Amniotic epithelial cell (primary cell): ENCODE measurements around the gene BSND.
A peak's percentile ranks its signal among the peaks of the same experiment; 100 is the strongest.

ENCODE experiments used
- DNase-seq: peaks from one replicate; pipeline ENCODE4 v3.0.0-alpha.2; 2010; ENCODE audit warnings: low read depth

BSND gene

DNA sequence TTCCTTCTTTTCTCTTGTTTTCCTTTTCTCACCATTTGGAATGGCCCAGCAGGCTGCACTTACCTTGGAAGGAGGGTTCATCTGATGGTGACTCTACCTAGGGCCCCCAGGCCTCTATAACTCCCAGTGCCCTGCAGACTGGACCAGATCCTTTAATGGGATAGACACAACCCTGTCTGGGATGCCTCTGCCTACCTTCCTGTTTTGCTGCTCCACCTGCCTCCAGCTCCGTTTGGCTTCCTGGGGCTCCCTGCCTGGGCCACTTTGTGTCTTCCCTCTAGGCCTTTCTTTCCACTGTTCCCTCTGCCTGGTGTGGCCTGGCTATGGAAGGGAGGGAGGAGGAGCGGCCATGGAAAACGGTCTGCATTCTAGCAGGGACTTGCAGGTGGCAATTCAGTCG, 48.1 kb downstream of the BSND start:
- no peak for DNase-seq

DNA sequence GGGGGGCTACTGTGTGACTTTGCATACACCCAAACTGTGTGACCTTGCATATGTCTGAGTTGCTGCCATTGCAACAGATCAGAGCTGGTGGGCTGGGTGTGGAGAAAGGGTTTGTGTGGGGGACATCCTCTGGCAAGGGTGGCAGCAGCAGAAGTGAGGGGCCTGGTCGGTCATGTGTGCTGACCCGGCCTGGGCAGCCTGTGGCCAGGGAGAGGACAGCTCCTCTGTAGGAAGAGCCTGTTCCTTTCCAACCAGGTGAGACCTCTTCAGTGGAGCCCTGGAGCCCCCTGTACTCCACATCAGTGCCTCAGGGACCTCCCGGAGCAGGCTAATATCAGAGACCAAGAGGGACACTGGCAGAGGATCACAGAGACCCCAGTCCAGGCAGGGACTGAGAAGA, 48.9 kb downstream of the BSND start:
- no peak for DNase-seq

DNA sequence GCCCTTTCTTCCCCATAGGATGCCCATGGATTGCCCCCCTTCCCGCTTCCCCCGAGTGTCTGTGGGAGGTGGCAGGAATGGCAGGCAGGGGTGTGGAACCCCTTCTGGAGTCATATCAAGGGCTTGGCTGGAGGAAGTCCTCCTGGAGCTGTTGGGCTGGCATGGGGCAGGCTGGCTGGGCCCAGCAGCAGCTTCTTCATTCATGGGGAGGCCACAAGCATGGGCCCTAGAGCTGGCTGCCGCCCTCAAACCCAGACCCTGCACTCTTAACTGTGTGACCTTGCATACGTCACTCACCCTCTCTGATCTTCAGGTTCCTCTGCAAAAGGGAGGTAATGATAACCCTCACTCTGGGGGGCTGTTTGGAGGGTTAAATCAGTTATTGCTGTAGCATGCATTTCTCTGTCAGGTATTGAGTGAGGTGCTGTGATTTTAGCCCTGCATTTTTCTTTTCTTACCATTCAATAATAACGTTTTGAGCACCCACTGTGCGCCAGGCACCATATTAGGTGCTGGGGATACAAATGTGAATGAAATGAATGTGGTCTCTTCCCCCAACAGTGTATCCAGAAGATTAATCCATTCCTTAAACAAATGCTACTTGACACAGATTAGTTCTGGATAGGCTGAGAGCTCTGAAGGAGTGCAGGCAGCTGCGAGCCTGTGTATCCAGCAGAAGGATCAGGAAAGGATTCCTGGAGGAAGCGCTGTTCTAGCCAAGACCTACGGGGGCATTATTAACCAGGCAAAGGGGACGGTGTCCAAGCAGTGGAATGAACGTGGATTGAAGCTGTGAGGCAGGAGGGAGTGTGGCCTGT, 49.9 kb downstream of the BSND start:
- DNase-seq, result no peak

DNA sequence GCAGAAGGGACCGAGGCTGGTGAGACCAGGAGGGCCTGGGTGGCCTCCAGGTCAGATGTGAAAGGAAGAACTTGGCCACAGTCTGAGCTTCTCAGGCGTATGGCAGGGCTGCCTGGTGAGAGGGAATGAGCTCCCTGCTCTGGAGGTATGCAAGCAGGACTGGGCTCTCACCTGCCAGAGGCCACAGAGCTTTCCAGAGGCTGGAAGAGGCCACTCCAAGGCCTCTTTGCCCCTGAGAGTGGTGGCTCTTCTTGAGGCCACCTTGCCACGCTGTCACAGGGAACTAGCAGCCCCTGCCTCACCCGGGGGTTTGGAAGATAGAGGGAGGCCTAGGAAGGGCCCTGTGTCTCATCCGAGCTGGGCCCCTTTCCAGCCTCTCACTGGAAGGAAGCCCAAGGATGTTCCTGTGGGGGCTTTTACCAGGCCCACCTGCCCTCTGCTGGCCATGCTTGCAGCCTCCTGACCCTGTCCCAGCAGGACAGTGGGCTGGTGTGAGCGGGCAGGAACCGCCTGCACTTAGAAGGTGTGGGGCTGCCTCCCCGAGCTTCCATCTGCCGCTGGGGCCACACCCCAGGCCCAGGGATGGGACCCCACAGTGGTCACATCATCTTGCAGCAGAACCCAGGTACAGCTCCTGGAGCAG, 50.7 kb downstream of the BSND start:
- no peak for DNase-seq

DNA sequence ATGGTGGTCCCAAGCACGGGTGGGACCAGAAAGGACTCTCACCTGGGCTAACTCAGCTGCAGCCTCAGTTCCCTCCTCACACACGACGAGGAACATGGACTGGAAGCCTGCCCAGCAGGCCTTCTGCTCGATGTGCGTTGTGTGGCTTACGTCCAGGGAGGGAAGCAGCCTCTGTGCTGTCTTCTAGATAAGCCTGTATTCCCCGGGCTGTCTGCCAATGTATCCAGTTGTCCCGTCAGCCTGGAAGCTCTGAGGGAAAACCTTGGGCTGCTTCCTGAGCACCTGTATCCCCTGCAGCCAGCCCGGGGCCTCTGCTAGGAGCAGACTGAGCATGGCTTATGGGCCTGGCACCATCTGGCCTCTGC, 51.2 kb downstream of the BSND start:
- peak; percentile 91 for DNase-seq

DNA sequence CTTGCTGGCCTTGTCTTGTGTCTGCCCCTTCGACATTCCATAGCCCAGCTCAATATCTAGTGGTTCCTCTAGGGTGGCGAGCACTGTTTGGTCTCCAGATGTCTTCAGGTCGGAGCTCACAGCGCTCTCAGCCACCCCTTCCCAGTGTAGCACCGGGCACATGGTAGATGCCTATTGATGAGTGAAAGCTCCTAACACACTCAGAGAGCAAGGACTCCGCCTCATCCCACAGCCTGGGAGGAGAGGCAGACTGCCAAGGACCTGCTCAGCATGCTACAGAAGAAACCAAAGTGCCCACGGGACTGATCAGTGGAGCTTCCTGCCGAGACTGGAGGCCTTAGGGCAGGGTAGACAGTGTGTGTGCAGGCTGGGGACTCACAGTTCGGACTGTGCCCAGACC, 51.5 kb downstream of the BSND start:
- peak; percentile 68 for DNase-seq

DNA sequence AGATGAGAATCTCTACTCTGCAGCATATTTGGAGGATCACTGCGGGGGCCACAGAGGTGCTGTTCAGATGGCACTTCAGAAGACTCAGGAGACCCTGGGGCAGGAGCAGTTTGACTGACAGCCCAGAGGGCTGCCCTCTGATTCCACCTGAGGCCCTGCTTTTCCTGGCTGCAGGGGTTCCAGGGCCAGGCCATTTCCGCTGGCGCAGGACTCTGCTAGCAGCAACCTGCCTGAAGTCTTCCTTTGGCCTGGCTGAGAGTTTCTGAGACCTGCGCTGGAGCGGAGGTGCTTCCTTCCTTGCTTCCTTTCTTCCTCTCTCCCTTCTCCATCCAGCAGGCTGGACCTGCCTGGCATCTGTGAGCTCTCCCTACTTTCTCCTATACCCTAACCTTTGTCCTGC, 52.4 kb downstream of the BSND start:
- DNase-seq, result no peak

DNA sequence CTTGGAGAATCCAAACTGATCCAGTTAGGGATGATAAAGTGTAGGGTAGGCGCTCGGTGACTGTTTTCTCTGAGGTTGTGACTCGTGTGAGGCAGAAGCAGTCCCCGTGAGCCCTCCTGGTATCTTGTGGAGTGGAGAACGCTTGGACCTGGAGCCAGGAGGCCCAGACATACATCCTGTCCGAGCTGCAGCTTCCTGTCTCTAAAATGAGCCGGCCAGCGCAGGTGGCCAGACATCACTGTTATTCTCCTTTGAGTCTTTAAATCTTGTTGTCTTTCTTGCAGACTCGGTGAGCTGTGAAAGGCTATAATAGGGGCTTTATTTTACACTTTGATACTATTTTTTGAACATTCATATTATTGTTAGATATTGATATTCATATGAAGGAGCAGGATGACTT, 52.9 kb downstream of the BSND start:
- DNase-seq, result no peak

DNA sequence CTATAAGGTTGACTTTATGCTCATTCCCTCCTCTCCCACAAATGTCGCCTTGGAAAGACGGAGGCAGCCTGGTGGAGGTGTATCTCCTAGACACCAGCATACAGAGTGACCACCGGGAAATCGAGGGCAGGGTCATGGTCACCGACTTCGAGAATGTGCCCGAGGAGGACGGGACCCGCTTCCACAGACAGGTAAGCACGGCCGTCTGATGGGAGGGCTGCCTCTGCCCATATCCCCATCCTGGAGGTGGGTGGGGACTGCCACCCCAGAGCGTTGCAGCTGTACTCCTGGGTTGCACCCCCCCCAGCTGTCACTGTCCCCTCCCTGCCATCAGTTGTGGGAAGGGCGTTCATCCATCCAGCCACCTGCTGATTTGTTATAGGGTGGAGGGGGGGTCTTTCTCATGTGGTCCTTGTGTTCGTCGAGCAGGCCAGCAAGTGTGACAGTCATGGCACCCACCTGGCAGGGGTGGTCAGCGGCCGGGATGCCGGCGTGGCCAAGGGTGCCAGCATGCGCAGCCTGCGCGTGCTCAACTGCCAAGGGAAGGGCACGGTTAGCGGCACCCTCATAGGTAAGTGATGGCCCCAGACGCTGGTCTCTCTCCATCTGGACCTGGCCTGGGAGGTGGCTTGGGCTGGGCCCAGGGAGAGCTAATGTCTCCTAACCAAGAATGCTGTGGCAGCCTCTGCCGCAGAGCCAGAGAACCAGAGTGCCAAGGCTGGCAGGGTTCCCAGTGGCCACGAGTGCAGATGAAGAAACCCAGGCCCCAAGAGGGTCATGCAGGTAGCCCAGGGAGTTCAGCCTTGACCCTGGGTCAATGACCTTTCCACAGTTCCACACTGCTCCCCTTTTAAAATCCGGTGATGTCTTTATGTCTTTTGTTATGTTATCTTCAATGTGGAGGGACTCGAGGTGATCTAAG, 53.7 kb downstream of the BSND start:
- no peak for DNase-seq

DNA sequence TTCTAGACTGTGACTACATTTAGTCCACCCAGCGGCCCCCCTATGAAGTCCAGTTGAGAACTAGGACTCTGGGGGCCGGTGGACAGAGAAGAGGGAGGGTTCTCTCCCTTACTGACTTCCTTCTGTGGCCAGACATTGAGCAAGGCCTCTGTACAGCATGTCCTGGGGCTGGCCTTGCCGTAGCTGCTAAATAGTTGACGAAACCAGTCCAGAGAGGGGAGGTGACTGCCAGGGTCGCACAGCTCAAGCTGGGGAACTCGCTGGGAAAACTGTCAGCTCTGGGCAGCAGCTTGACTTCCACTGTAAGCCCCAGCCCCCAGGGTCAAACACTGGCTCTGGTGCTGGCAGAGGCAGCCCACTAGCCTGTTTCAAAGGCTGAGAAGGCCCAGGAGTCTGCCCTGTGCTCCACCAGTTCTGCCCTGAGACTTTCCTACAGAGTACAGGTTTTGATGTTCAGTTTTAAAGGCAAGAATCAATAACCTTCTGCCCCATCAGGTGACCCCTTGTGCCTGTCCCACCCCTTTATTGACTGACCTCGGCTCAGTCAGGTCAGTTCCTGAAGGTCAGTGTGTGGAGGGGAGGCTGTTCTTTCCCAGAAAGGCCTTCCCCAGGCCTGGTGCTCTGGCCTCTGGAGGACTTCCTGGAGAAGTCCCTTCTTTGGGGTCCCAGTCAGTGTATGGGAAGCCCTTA, 54.7 kb downstream of the BSND start:
- peak; percentile 81 for DNase-seq

DNA sequence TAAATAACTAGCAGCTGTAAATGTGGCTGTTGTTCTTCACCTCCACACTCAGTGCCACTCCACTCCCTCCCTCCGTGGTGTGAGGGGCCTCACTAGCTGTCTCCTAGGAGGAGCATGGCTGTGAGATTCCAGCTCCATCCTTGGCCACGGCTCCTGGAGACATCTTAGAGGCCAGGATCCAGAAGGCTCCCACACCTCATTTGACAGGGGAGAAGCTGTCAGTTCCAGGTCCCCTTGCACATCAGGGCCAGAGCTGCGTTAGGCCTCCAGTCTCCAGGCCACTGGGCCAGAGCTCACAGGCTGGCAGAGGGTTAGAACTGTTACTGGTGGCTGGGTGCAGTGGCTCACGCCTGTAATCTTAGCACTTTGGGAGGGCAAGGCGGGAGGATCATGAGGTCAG, 55.7 kb downstream of the BSND start:
- DNase-seq, result no peak

DNA sequence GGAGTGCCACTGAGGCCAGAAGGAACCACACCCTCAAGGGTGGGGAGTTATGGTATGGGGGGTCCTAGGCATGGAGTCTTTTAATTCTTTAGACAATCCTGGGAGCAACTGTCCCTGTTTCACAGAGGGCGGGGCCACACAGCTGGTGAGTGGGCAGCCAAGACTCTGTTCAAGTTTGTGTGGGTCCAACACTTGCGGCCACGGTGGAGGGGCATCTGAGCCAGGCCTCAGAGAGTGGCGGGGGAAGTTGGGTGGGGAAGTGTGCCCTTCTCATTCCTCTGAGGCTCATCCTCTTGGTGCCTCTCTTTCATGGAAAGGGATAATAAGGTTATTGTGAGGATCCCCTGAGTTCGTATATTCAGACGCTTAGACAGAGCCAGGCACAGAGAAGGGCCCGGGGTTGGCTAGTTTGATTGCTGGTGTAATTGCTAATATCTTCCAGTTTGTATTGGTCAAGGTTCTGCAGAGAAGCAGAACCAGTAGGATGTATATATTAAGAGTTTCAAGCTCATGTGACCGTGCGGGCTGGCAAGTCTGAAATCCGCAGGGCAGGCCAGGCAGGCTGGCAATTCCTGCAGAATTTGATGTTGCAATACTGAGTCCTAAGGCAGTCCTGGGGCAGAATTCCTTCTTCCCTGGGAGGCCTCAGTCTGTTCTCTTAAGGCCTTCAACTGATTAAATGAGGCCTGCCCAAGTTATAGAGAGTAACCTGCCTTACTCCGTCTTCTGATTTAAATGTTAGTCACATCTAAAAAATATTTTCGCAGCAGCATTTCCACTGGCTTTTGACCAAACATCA, 56.5 kb downstream of the BSND start:
- DNase-seq, result peak; percentile 76

DNA sequence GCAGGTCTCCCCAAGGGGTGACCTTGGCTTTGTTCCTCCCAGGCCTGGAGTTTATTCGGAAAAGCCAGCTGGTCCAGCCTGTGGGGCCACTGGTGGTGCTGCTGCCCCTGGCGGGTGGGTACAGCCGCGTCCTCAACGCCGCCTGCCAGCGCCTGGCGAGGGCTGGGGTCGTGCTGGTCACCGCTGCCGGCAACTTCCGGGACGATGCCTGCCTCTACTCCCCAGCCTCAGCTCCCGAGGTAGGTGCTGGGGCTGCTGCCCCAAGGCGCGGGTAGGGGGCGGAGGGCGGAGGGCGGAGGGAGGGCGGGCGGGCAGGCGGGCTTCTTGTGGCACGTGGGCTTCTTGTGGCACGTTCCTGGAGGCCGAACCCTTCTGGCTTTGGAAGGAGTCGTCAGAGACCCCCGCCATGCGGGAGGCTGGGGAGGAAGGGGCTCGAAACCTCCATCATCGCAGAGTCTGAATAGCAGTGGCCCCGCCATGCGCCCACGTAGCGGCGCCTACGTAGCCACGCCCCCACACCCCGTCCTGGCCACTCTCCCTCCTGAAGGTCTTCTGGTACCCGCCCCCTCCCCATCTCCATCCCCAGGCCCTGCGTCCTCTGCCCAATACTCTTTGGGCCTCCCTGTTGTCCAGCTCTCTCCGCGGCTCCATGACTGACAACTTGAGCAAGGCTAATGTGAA, 57.4 kb downstream of the BSND start:
- no peak for DNase-seq

DNA sequence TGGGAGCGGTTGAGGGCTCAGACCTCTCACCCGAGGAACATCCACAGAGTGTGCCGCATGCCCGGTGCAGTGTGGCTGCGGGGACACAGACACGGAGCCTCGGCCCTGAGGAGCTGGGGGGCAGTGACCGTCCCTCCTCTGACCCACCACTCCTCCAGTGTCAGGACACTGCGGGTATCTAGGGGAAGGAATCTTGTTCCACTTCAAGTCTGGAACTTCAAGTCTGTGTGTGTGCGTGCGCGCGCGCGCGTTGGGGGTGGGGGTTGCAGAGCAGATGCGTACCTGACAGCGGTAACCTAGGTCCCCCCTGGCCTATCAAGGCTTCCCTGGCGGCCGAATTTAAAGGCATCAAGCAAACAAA, 57.9 kb downstream of the BSND start:
- no peak for DNase-seq

DNA sequence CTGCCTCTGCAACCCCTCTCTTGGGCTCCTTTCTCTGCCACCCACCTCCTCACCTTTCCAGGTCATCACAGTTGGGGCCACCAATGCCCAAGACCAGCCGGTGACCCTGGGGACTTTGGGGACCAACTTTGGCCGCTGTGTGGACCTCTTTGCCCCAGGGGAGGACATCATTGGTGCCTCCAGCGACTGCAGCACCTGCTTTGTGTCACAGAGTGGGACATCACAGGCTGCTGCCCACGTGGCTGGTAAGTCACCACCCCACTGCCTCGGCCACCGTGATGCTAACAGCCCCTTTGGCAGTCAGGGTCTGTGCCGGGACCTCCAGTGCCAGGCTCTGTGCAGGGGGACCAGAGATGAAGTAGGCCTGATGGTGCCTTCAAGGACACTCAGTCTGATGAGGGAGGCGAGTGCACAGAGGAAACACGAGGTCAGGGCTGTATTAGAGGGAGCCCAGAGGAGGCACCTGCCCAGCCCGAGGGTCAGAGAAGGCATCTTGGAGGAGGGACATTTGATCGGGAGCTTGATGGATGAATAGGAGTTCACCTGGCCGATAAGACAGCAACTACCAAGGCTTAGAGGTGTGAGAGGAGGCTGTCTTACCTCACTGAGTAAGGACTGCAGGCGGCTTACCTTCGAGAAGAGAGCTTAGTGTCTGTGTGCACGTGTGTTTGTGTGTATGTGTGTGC, 58.7 kb downstream of the BSND start:
- DNase-seq, result no peak

DNA sequence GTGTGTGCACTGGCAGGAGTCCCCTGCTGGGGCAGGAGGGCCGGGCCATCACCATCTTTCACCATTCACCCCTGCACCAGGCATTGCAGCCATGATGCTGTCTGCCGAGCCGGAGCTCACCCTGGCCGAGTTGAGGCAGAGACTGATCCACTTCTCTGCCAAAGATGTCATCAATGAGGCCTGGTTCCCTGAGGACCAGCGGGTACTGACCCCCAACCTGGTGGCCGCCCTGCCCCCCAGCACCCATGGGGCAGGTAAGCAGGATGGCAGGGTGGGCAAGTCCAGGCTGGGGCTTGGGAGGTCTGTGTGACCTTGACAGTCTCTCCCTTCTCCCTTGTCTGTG, 59.2 kb downstream of the BSND start:
- no peak for DNase-seq

DNA sequence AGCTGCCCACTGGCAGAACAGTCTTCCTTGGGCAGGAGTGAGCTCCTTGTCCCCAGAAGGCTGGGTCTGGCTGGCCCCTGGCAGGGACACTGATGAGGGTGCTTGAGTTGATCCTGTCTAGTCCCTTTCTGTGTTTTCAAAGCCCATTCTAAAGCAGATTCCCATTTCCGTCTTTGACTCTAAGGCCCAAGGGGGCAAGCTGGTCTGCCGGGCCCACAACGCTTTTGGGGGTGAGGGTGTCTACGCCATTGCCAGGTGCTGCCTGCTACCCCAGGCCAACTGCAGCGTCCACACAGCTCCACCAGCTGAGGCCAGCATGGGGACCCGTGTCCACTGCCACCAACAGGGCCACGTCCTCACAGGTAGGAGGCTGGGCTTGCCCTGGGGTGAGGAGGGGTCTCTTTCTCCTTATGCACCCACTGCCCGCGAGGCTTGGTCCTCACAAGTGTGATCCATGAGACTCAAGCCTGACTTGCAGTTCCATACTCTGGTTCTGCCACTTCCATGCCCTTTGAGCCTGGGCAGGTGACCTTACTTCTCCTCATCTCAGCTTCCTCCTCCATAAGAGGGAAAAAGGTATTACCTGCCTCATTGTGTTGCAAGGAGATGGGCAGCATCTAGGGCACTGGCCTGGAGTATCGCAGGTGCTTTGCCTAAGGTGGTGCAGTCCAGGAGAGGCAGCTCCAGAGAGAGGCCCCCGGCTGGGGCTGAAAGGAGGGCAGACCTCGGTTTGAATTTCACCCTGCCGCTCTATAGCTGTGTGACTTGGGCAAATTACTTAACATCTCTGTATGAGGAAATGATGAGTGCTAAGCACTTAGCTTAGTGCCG, 60.8 kb downstream of the BSND start:
- DNase-seq, result no peak

DNA sequence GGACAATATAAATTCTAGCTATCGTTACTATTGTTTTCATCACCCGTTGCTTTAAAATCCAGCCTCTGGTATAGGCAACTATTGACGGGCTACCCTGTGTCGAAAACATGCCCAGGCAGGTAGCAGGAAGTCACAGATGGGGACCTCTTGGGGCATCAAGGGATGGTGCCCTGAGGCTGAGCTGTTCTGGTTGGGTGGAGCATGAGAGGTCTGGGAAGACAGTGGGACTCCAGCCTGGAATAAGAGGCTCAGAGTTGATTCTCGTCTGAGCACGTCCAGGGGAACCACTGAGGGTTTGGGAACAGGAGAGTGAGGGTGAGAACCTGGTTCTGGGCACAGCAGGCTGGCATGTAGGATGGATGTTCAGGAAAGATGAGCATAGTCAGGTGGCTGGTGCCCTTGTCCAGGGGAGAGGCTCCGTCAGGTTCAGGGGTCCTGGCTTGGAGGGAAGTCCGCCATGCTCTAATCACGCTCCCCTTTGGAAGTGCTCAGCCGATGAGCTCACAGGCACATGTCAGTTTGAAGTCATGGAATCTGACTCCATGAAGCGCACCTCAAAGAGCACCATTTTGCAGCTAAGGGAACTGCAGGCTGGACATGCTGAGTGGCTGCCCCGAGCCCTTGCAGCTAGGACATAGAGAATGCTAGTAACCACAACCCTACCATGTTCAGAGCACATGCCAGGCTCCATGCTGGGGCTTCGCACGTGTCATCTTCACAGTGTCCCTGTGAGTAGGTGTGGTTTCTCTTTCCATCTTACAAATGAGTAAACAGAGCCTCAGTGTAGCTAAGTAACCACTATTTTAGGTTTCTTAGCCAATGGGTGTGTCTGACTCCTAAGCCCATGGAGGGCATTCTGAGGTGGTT, 61.6 kb downstream of the BSND start:
- DNase-seq, result no peak
